AG10803 (cell line): ENCODE measurements around the gene NFS1.
"Not testable (repeated sequence)": the region's sequence is repeated elsewhere in the genome, so short reads cannot be mapped to it uniquely, and the experiment has no call there.

Experiments
- DNase-seq: peaks from one replicate; pipeline ENCODE4 v3.0.0; 2010; ENCODE audit warnings: low read depth
- H3K4me3 ChIP-seq: 2 replicates; pipeline ENCODE4 v1.5.1; 2011; ENCODE audit warnings: mild to moderate bottlenecking, low read length, control low read depth
- TF ChIP-seq, protein P1 (sequence below): conservative IDR thresholded peaks from 2 replicates; pipeline ENCODE4 v1.5.1; 2011; ENCODE audit warnings: mild to moderate bottlenecking, low read length, control low read depth, inconsistent platforms

NFS1 gene

GRCh38 chr20:35699127-35699956 lies at the start of gene NFS1, which contains the start of gene ROMO1:
TSS of gene NFS1 (minus strand) at chr20:35699352. CDS start at chr20:35699288, 64 bp downstream.
TSS of gene ROMO1 (plus strand) at chr20:35699405. CDS start at chr20:35699633, 228 bp downstream.
- DNase-seq: peak; percentile 73
- TF ChIP-seq, protein P1, sequence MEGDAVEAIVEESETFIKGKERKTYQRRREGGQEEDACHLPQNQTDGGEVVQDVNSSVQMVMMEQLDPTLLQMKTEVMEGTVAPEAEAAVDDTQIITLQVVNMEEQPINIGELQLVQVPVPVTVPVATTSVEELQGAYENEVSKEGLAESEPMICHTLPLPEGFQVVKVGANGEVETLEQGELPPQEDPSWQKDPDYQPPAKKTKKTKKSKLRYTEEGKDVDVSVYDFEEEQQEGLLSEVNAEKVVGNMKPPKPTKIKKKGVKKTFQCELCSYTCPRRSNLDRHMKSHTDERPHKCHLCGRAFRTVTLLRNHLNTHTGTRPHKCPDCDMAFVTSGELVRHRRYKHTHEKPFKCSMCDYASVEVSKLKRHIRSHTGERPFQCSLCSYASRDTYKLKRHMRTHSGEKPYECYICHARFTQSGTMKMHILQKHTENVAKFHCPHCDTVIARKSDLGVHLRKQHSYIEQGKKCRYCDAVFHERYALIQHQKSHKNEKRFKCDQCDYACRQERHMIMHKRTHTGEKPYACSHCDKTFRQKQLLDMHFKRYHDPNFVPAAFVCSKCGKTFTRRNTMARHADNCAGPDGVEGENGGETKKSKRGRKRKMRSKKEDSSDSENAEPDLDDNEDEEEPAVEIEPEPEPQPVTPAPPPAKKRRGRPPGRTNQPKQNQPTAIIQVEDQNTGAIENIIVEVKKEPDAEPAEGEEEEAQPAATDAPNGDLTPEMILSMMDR: 0 out of 2 replicates have a peak, but pooled peaks have one; percentile 3
- H3K4me3 ChIP-seq: peak within 1 kb of the TSS; percentile 94

- H3K4me3 ChIP-seq, DNase-seq: not testable (repeated sequence)
These were observed 45.3 kb upstream of the NFS1 start for GRCh38 chr20:35744492-35744841.

- TF ChIP-seq, protein P1: no peak
- no peak overlapping the region for H3K4me3 ChIP-seq
- DNase-seq: no peak
These were observed 44.7 kb upstream of the NFS1 start for GRCh38 chr20:35743693-35744491.

GRCh38 chr20:35742741-35743523 lies 43.8 kb upstream of the NFS1 start:
- TF ChIP-seq, protein P1: no peak
- DNase-seq: no peak
- peak overlapping the region; percentile 79 for H3K4me3 ChIP-seq

- peak; percentile 100 for DNase-seq
- peak within 1 kb of the TSS; percentile 88 for H3K4me3 ChIP-seq
- TF ChIP-seq, protein P1: peak; percentile 50
These were observed 43.0 kb upstream of the NFS1 start, which contains the start of gene RBM39 for GRCh38 chr20:35741892-35742740. TSS of gene RBM39 (minus strand) at chr20:35742260. CDS start at chr20:35740874, 1,386 bp downstream.

DNA sequence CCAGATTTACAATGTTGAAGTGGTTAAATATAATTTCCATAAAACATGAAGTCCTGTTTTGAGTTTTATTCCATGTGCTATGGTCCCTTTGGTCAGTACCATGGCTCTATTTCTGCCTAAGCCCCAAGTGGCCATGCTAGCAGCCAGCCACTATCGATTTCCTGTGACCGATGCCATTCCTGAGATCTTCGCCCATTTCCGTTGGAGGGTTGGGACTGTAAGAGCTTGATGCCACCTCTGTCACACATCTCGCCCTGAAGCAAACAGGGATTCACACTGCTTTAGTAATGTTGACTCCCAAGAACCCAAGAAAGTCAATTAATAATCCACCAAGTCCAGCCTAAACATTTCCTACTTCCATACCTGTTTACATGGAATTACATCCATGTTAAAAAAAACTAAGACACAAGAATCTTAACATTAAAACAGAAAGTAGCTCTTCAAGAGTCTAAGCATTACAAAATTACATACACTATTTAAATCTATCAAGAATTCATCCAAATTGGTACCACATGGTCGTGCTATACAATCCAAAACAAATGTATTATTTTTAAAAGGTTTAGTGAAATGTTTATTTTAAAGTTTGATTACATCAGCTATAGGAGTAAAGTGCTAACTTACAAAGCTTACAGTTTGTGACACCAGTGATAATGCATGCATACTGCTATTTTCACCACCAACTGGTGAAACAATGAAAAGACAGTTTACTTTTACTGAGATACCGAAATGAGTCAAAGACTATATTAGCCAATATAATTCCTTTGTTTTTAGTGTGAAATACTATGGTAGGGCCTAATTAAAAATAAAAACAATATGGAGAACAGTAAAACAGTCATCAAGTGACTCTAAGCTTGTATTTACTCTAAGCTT lies 40.4 kb upstream of the NFS1 start:
- DNase-seq: peak; percentile 58
- TF ChIP-seq, protein P1: peak; percentile 61
- peak overlapping the region; percentile 88 for H3K4me3 ChIP-seq
